HG03442 (cell line): ENCODE data around the gene DCAF10.
"Not testable (repeated sequence)": the region's sequence is repeated elsewhere in the genome, so short reads cannot be mapped to it uniquely, and the experiment has no call there.

Source experiments
- ATAC-seq: cut with Tn5 transposase; IDR thresholded peaks from one replicate; pipeline ENCODE4 v1.9.1; 2021; ENCODE audit warnings: mild to moderate bottlenecking, moderate library complexity; ENCODE audit not compliant: unreplicated experiment

The DCAF10 gene

DNA sequence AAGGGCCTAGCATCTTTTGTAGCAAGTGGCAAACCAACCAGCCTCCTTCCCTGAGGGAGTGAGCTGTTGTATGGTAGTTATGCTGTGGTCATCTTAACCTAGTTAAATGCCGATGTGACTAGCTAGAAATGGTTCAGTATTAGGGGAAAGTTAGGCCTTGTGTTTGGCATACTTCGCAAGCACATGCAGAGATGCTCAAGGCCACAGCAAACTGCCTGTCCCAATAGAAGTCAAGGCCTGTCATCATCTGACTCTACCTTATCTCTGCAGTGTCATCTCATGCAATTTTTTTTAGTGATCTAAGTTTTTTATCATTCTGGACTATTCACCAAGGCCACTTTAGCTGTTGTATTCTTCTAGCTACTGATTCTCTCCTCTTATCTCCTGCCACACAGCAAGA lies 10.5 kb upstream of the DCAF10 start:
- no peak for ATAC-seq

DNA sequence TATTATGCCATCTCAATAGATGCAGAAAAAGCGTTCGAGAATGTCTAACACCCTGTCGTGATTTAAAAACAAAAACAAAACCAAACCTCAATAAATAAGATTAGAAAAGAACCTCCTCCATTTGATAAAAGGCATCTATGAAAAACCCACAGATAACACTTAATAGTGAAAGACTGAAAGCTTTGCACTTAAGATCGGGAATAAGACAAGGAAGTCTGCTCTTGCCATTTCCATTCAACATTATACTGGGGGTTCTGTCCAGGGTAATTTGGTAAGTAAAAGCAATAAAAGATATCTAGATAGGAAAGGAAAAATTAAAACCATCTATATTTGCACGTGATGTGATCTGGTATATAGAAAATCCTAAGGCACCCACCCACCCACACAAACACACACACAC lies 8.5 kb upstream of the DCAF10 start:
- no peak for ATAC-seq

DNA sequence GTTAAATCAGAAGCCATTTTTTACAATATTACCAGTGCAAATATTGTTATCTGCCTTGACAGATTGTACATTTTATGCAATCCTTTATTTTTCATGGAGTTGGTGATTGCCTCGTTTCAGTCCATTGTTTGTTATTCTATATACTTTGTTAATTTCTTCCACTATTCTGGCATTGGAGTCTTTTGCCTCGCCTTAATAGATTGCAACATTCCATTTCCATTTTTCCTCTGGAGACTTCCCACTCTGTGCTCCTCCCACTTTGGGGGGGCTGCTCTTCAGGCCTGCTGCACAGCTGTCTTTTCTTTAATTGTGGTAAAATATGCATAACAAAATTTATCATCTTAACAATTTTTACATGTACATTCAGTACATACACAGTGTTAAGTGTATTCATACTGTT lies 4.4 kb upstream of the DCAF10 start:
- ATAC-seq: no peak

DNA sequence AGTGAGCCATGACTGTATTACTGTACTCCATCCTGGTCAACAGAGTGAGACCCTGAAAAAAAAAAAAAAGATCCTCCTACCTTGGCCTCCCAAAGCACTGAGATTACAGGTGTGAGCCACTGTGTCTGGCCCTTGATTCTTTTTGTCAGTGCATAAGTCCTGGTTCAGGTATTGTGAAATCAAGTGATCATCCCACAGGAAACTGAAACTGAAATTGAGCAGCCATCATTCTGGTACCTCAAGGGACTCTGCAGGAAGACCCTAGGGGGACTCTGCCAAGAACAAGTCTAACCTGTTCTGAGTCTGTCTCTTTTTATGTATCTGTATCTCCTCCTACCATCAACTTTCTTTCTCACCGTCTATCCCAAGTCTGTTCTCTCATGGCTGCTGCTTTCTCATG lies 1.9 kb upstream of the DCAF10 start:
- no peak for ATAC-seq

DNA sequence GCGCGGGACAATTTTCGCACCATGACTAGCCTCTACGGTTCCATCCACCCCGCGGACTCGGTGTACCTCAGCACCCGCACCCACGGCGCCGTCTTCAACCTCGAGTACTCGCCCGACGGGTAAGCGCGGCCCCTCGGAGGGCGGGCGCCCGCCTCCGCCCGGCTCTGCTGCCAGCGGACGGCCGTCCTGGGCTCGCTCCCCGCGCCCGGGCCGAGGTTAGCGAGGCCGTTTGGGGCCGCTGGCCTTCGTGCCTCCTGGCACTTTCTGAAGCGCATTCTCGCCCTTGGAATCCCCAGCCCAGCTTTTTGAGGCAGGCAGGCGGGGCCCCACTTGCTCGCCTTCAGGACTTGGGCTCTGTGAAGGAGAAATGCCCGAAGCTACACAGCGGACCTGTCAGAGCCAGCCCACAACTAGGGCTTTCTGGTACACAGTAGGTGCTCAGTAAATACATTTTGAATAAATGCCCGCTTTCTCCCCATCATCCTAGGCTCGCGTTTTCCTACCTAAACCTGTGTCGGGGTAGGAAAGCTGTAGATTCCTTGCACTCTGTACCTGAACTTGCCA lies 772 bp downstream of the DCAF10 start:
- ATAC-seq: peak; percentile 30

DNA sequence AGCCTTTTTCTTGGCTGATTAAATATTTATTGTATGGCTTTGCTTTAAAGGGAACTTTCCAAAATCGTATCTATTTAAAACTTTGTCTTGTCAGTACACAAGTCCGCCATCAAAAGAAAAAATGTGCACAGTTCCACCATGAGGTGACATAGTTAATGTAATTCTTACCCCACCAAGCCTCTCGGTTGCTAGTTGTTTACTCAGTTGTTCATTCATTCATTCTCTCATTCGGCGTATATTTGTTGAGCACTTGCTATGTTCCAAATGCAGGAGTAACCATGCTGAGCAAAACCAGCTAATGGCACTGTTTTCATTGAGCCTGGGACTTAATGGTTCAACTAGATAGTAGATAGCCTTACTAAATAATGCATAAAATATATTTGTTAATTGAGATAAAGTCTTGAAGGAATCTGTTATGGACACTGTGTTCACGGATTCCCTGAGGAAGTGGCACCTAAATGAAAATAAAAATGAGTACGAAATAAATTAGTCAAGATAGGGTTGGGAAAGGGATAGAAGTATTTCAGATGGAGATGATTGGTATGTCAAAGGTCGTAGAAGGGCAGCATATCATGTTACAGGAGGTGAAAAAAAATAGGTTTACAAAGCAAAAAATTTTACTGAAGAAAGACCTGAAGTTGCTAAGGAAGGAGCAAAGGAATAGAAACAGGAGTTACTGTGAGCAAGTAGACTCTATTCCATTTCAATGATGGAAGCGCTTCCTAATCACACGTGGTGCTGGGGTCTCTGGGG lies 1.5 kb downstream of the DCAF10 start:
- no peak for ATAC-seq

DNA sequence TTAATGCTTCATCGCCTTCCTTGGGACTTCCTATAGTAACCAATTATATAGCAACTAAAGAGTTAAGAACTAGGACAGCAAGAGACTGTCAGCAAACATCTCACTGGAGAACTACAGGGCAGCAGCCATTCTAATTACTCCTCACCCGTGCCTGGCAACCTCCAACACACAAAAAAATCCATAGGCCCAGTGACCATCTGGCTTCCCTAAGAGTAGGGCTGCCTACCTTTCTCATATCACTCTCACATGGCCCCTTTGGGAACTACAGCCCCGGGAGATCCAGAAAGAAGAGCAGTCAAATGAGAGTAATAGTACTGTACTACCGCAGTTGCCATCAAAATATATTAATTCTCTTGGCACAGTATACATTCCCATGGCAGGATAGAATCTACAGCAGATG lies 5.7 kb downstream of the DCAF10 start:
- no peak for ATAC-seq

- ATAC-seq: not testable (repeated sequence)
Observed at GRCh38 chr9:37809676-37810075, 9.1 kb downstream of the DCAF10 start.

GRCh38 chr9:37811906-37812476 lies 11.4 kb downstream of the DCAF10 start:
- ATAC-seq: no peak

GRCh38 chr9:37812773-37813379 lies 12.3 kb downstream of the DCAF10 start:
- no peak for ATAC-seq

- ATAC-seq: no peak
Observed at GRCh38 chr9:37818849-37819248, 18.3 kb downstream of the DCAF10 start.

- peak; percentile 46 for ATAC-seq
Observed at GRCh38 chr9:37820142-37820541, 19.5 kb downstream of the DCAF10 start.

- ATAC-seq: not testable (repeated sequence)
Observed at GRCh38 chr9:37825174-37825573, 24.6 kb downstream of the DCAF10 start.

DNA sequence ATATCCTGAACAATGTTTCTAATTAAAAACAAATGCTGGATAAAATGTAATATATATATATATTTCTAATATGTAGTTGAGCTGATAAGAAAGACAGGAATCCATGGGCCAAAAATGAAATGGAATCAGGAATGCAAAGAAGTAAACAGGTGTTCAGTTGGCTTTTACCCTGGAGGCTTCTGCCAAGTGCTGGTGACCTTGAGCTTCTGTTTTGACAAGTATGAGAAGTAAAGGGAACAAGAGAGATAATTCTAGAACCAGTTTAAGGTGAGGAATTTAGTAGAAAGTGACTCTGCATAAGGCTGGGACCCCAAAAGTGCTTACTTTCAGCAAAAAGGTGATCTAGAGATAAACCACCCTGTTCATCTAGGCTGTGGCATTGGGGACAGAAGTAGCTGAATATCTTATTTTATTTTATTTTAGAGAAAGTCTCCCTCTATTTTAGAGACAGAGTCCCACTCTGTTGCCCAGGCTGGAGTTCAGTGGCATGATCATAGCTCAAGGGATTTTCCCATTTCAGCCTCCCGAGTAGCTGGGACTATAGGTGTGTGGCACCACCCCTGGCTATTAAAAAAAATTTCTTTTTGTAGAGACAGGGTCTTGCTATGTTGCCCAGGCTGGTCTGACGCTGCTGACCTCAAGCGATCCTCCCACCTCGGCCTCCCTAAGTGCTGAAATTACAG lies 27.0 kb downstream of the DCAF10 start:
- no peak for ATAC-seq

- ATAC-seq: no peak
Observed at GRCh38 chr9:37835821-37836220, 35.2 kb downstream of the DCAF10 start.

DNA sequence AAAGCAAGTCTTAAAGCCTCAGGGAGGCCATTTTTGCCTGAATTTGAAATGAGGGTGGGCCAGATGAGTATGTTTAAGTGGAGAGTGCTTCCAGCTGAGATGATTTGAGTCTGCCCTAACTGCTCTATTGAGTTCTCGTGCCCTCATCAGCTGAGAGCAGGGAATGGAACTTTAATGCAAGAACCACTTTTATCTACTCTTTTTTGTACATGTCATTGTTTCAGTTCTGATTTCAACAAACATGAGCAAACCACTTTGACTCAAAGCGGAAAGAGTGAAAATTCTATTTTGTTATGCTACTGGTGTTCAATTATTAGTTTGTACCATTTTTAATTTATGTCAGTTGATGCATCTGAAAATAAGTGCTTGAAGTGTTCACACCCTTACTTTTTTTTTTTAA lies 35.8 kb downstream of the DCAF10 start:
- ATAC-seq: peak; percentile 91

DNA sequence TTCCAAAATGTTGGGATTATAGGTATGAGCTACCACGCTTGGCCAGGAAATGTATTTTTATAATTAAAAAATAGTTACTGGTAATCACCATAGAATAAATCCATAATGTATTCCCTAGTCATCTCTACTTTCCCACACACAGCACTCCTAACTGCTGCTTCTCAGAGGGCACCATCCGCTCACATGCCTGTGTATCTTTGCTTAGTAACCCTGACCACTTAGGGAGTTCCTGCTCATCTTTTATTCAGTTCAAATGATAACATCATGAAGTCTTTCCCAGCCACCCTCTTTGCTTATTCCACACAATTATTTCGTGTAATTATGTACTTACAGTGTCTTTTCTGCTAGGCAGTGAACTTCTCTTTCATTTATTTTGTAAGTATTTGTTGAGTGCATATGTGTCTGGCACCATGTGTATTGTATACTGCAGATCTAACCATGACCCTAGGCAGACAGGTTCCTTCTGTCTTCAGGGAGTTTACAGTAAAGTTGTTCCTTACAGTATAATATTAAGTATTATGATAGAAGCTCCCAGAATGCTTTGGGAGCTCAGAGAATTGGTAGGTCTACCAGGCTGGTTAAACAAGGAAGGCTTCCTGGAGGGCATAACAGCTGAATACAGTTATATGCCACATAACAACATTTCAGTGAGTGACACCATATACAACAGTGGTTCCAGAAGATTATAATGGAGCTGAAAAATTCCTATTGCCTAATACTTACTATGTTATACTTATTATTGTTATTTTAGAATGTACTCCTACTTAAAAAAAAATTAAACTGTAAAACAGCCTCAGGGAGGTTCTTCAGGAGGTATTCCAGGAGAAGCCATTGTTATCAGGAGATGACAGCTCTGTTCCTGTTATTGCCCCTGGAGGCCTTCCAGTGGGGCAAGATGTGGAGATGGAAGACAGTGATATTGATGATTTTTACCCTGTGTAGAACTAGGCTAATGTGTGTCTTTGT lies 39.2 kb downstream of the DCAF10 start:
- ATAC-seq: no peak

GRCh38 chr9:37840560-37841194 lies 40.1 kb downstream of the DCAF10 start:
- no peak for ATAC-seq

DNA sequence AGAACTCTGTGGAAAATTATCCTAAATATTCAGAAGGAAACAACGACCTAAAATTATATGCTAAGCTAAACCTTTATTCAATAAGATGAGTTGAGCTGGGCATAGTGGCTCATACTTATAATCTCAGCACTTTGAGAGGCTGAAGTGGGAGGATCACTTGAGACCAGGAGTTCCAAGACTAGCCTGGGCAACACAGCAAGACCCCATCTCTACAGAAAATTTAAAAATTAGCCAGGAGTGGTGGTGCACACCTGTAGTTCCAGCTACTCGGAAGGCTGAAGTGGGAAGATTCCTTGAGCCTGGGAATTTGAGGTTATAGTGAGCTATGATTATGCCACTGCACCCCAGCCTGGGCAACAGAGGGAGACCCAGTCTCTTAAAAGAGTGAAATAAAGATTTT lies 51.6 kb downstream of the DCAF10 start:
- no peak for ATAC-seq

- no peak for ATAC-seq
Observed at GRCh38 chr9:37856551-37856950, 56.0 kb downstream of the DCAF10 start.
